HepG2 (cell line): ENCODE data around the gene CHML.

Experiments used
- CTCF ChIP-seq: sonication (generic); formaldehyde crosslinking; IDR thresholded peaks from 2 replicates; pipeline ENCODE4 v1.5.0; 2020; ENCODE audit warnings: mild to moderate bottlenecking, missing genetic modification reagents, moderate library complexity
- GTF2F1 ChIP-seq: fragments of 150-350 bp; IDR thresholded peaks from 2 replicates; pipeline ENCODE4 v1.6.1; 2014; ENCODE audit warnings: low read length
- JUND ChIP-seq: sonication (generic); formaldehyde crosslinking; IDR thresholded peaks from 2 replicates; pipeline ENCODE4 v1.8.0; 2022; ENCODE audit warnings: mild to moderate bottlenecking, missing genetic modification reagents
- PBX3 ChIP-seq: sonication (generic); formaldehyde crosslinking; IDR thresholded peaks from 2 replicates; pipeline ENCODE4 v1.8.1; 2023; ENCODE audit warnings: missing genetic modification reagents, inconsistent platforms, borderline replicate concordance
- POLR2A ChIP-seq, 2 experiments: IDR thresholded peaks; 2 replicates each; pipeline ENCODE4 v1.6.1; 2011; ENCODE audit warnings: low read depth in 2 of 2, low read length in 2 of 2, mild to moderate bottlenecking in 1 of 2, moderate library complexity in 1 of 2; ENCODE audit not compliant: insufficient read depth in 1 of 2
- TEAD2 ChIP-seq: sonication (generic); formaldehyde crosslinking; IDR thresholded peaks from 2 replicates; pipeline ENCODE4 v1.9.0; 2021; ENCODE audit warnings: missing genetic modification reagents
- ZBTB2 ChIP-seq: sonication (generic); formaldehyde crosslinking; IDR thresholded peaks from 2 replicates; pipeline ENCODE4 v1.8.0; 2022; ENCODE audit warnings: low read depth, missing genetic modification reagents
- ZBTB20 ChIP-seq: sonication (generic); formaldehyde crosslinking; IDR thresholded peaks from 2 replicates; pipeline ENCODE4 v1.8.1; 2023; ENCODE audit warnings: missing genetic modification reagents, low read depth, mild to moderate bottlenecking, borderline replicate concordance
- ZNF543 ChIP-seq: sonication (generic); formaldehyde crosslinking; IDR thresholded peaks from 2 replicates; pipeline ENCODE4 v1.4.0; 2020; ENCODE audit warnings: mild to moderate bottlenecking, missing genetic modification reagents

DNA sequence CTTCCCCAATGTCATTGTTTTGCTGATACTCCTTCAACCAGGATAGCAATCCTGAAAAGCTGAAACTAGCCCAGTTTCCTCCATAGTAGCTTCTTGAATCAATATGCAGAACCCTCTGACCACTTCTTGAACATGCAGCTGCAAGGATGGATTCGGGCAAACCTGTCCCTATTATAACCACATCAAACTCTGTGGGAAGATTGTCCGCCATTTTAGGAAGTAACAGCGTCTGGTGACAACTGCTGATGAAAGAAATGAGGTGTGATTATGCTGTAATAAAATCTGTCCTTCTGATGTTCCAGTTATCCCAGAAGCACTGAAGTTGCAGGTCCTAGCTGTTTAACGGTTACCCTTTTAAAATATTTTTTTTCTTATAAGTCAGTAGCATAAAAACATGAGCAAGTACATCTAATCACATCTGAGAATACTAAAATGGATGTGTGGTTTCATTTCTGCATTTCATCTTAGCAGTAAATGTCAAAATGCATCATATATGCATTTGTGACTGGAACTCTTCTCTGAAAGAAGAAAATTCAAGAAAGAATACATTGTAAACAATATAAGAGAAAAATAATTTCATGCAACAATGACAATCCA lies 4.5 kb downstream of the CHML start:
- TF ChIP-seq ZBTB2 (CRISPR knock-in tag) (no peak), POLR2A (IDR thresholded peaks at IDR 0.05; ENCODE audit: insufficient read depth in 1 of 2, low read depth in 2 of 2, low read length in 2 of 2) (no peak), CTCF (no peak), GTF2F1 (no peak), ZNF543 (CRISPR knock-in tag) (no peak), TEAD2 (CRISPR knock-in tag) (no peak), ZBTB20 (no peak), JUND (CRISPR knock-in tag) (no peak), PBX3 (CRISPR knock-in tag) (no peak)
